Nephron (organoid): Measurements from ENCODE around the gene OR1F1.

Source experiments
- H3K27ac Mint-ChIP-seq, 3 experiments: 2 replicates each; pipeline ENCODE4 v1.8.0; 2020; ENCODE audit warnings: mixed read lengths in 3 of 3, mild to moderate bottlenecking in 2 of 3, moderate library complexity in 1 of 3
- H3K27me3 Mint-ChIP-seq: 2 replicates; pipeline ENCODE4 v1.8.0; 2021; ENCODE audit warnings: low read depth, mild to moderate bottlenecking, moderate library complexity, mixed read lengths
- H3K36me3 Mint-ChIP-seq: 2 replicates; pipeline ENCODE4 v1.8.0; 2020; ENCODE audit warnings: low read depth, mixed read lengths
- H3K4me1 Mint-ChIP-seq: 2 replicates; pipeline ENCODE4 v1.8.0; 2020; ENCODE audit warnings: mixed read lengths
- H3K4me3 Mint-ChIP-seq, 3 experiments: 2 replicates each; pipeline ENCODE4 v1.8.0; 2020; ENCODE audit warnings: mild to moderate bottlenecking in 3 of 3, mixed read lengths in 3 of 3, moderate library complexity in 2 of 3
- H3K9me3 Mint-ChIP-seq: 2 replicates; pipeline ENCODE4 v1.8.0; 2020; ENCODE audit warnings: mixed read lengths
- CTCF ChIP-seq, 3 experiments: fragments of 200-600 bp; sonication (generic); IDR thresholded peaks; one replicate each; pipeline ENCODE4 v1.5.0; 2021; ENCODE audit warnings: antibody characterized with exemption in 3 of 3; ENCODE audit not compliant: unreplicated experiment in 3 of 3

Gene OR1F1

DNA sequence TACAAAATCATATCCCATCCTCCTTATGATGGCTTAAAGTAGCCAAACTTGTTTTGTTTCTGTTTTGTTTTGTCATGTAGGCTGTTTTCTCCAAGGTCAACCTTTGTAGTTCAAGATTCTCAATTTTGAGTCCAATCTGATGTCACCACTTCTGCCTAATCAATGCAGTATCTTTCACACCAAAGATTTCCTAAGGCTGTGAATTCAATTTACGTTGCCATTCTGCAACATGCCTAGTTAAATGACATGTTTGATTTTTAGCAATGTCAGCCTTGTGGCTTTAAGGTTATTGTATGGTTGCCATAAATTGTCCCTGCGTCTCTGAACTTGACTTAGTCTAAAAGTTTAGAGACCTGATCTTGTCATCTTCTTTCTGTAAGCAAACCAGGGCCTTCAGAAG is 32.8 kb upstream of the OR1F1 start:
- Mint-ChIP-seq H3K9me3 (peaks cover 7% of the 10 kb centered on the region), H3K36me3 (no peaks in the 10 kb centered on the region), H3K4me1 (peaks cover 31% of the 10 kb centered on the region), H3K27ac (no peak overlapping the region), H3K4me3 (peak overlapping the region in 1 of 3 experiments; percentile 38), H3K27me3 (peaks cover 45% of the 10 kb centered on the region)
- no peak for TF ChIP-seq CTCF (IDR thresholded peaks at IDR 0.05; ENCODE audit: unreplicated experiment in 3 of 3)

GRCh38 chr16:3155972-3156371 is 32.0 kb upstream of the OR1F1 start:
- Mint-ChIP-seq H3K36me3 (no peaks in the 10 kb centered on the region), H3K27me3 (peaks cover 43% of the 10 kb centered on the region), H3K9me3 (peaks cover 7% of the 10 kb centered on the region), H3K27ac (no peak overlapping the region), H3K4me3 (no peak overlapping the region), H3K4me1 (peaks cover 26% of the 10 kb centered on the region)
- TF ChIP-seq CTCF (IDR thresholded peaks at IDR 0.05; ENCODE audit: unreplicated experiment in 3 of 3), result no peak

DNA sequence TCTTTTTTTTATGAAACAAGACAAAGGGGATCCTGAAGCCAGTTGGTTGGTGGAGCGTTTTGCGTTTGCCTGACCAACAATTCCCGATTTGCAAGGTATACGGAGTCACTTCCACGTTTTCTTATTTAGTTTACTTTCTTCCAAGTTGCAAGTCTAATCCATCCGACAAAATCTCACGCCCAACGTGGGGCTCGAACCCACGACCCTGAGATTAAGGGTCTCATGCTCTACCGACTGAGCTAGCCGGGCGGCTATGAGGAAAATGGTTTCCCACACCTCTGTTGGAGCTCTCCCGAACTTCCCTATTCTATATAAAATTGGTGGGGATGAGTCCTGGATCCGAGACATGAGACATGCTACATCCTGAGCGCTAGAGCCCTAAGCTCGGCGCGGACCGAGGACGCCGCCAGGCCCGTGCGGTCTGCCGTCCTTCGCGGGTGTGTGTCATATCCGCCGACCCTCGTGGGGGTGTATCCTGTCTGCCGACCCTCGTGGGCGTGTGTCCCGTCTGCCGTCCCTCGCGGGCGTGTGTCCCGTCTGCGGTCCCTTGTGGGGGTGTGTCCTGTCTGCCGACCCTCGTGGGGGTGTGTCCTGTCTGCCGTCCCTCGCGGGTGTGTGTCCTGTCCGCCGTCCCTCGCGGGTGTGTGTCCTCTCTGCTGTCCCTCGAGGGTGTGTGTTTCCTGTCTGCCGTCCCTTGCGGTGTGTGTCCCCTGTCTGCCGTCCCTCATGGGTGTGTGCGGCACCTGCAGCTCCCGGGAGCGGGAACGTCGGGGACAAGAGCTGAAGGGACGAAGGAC is 30.6 kb upstream of the OR1F1 start:
- H3K9me3 Mint-ChIP-seq, result peaks cover 7% of the 10 kb centered on the region
- H3K27ac Mint-ChIP-seq, result peak overlapping the region in 1 of 3 experiments; percentile 53
- H3K36me3 Mint-ChIP-seq, result no peaks in the 10 kb centered on the region
- H3K27me3 Mint-ChIP-seq, result peaks cover 39% of the 10 kb centered on the region
- peaks cover 20% of the 10 kb centered on the region for H3K4me1 Mint-ChIP-seq
- TF ChIP-seq CTCF (IDR thresholded peaks at IDR 0.05; ENCODE audit: unreplicated experiment in 3 of 3), result no peak
- H3K4me3 Mint-ChIP-seq, result peak overlapping the region; percentile 89 to 92 (median 90)

- Mint-ChIP-seq H3K36me3 (no peaks in the 10 kb centered on the region), H3K27ac (peak overlapping the region in 1 of 3 experiments; percentile 53), H3K27me3 (peaks cover 39% of the 10 kb centered on the region), H3K9me3 (peaks cover 2% of the 10 kb centered on the region), H3K4me1 (peaks cover 16% of the 10 kb centered on the region), H3K4me3 (peak overlapping the region; percentile 89 to 92 (median 90))
- no peak for TF ChIP-seq CTCF (IDR thresholded peaks at IDR 0.05; ENCODE audit: unreplicated experiment in 3 of 3)
These were observed 29.9 kb upstream of the OR1F1 start for GRCh38 chr16:3158026-3158509.

- no peak for TF ChIP-seq CTCF (IDR thresholded peaks at IDR 0.05; ENCODE audit: unreplicated experiment in 3 of 3)
- Mint-ChIP-seq H3K27ac (peak overlapping the region; percentile 56 to 86 (median 60)), H3K4me3 (peak overlapping the region; percentile 91 to 93 (median 92)), H3K4me1 (peaks cover 16% of the 10 kb centered on the region), H3K27me3 (peaks cover 46% of the 10 kb centered on the region), H3K9me3 (peaks cover 2% of the 10 kb centered on the region), H3K36me3 (no peaks in the 10 kb centered on the region)
These were observed 29.3 kb upstream of the OR1F1 start for GRCh38 chr16:3158510-3159314.
